ENCODE results near the gene WBP2NL. TPM values are rescaled to one million over a fixed set of nuclear protein-coding genes. Genes with fewer than 3 reads are reported as not detected.

The WBP2NL gene
- total and polyA plus RNA-seq, 5 experiments from 2014 or later: 0.25 to 4.6 (median 1.4) TPM

DNA sequence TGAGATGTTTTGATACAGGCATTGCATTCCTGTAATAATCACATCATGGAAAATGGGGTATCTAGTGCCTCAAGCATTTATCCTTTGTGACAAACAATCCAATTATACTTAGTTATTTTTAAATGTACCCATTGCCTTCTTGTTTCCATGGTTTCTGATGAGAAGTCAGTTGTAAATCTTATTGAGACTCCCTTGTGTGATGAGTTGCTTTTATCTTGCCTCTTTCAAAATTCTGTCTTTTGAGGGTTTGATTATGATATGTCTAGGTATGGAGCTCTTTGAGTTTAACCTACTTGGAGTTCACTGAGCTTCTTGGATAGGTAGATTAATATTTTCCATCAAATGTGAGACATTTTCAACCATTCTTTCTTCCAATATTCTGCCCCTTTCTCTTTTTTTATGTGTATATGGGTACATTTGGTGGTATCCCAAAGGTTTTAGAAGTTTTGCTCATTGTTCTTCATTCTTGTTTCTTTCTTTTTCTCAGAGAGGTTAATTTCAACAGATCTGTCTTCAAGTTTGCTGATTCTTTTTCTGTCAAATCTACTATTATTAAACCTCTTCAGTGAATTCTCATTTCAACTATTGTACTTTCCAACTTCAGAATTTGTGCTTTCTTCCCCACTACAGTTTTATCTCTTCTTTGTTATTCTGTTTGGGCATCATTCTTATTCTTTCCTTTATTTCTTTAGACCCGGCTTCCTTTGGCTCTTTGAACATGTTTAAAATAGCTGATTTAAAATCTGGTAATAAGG, 58.3 kb downstream of the WBP2NL start:
- POLR2A ChIA-PET: no interaction called here
- H3K27me3 Mint-ChIP-seq: no peaks in the 10 kb centered on the region
- peaks cover 6 to 20% (median 13%) of the 10 kb centered on the region in 9 donors for H3K9me3 Mint-ChIP-seq
- H3K36me3 Mint-ChIP-seq: peaks cover 15 to 35% (median 25%) of the 10 kb centered on the region in 3 donors
- H3K4me1 Mint-ChIP-seq: no peaks in the 10 kb centered on the region
- DNase-seq: no peak
- no peak overlapping the region for H3K27ac Mint-ChIP-seq
- no peak for ATAC-seq
- no peak overlapping the region for H3K4me3 Mint-ChIP-seq

DNA sequence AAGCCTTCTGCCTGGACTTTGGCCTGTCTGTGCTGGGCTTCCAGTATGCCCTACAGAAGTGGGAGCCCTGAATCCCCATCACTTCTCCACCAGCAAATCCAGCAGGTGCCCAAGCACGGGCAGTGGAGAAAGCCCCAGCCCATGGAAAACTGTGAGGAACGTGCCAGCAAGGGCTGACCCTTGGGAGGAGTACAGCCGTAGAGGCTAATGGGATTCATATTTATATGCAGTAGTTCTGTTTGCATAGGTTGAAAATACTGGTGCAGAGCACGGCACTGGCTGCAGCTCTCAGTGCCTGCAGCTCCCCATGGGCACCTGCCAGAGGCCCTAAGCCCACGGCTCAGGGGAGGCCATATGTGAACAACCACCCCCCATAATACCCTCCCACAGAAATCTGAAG, 61.9 kb downstream of the WBP2NL start:
- Mint-ChIP-seq H3K27ac (no peak overlapping the region), H3K27me3 (no peaks in the 10 kb centered on the region), H3K9me3 (peaks cover 6 to 20% (median 13%) of the 10 kb centered on the region in 9 donors), H3K4me3 (no peak overlapping the region), H3K36me3 (peaks cover 15 to 45% (median 41%) of the 10 kb centered on the region in 3 donors), H3K4me1 (peaks cover 0 to 3% (median 0%) of the 10 kb centered on the region in 4 donors)
- ATAC-seq (no peak), DNase-seq (no peak)
- POLR2A ChIA-PET: no interaction called here

DNA sequence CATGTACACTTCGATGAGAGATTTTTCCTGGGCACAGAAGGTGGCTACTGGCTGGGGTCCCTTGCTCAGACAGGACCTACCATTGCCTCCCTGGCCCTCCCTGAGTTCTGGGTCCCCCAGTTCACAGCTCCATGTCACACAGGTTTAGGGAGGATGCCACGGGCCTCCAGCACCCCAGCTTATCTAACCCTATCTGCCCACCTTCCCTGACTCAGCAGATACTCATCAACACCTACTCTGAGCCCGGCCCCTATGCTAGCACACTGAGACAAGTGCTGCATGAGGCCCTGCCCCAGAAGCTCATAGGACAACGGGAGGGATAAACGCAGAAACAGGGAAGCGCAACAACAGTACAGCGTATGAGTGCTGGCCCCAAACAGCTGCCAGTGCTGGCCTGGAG, 62.5 kb downstream of the WBP2NL start:
- peaks cover 6 to 15% (median 13%) of the 10 kb centered on the region in 9 donors for H3K9me3 Mint-ChIP-seq
- DNase-seq: no peak
- H3K27ac Mint-ChIP-seq: no peak overlapping the region
- H3K36me3 Mint-ChIP-seq: peaks cover 15 to 45% (median 41%) of the 10 kb centered on the region in 3 donors
- H3K4me3 Mint-ChIP-seq: no peak overlapping the region
- no peak for ATAC-seq
- peaks cover 0 to 3% (median 0%) of the 10 kb centered on the region in 4 donors for H3K4me1 Mint-ChIP-seq
- POLR2A ChIA-PET: interaction anchor here (0.6 to 2.4 kb wide), 2 partner anchors 18 to 35 kb away, joined by 6 to 7 read pairs; partner anchors contain the start of gene SMDT1
- no peaks in the 10 kb centered on the region for H3K27me3 Mint-ChIP-seq

GRCh38 chr22:42062506-42063170, 64.0 kb downstream of the WBP2NL start:
- ATAC-seq (no peak), DNase-seq (no peak)
- POLR2A ChIA-PET: interaction anchor here (0.5 to 2.4 kb wide), 2 partner anchors 16 to 40 kb away, joined by 7 to 10 read pairs; partner anchors contain the start of gene SMDT1
- Mint-ChIP-seq H3K9me3 (peaks cover 0 to 5% (median 0%) of the 10 kb centered on the region in 9 donors), H3K36me3 (peaks cover 5 to 50% (median 33%) of the 10 kb centered on the region in 3 donors), H3K27ac (no peak overlapping the region), H3K27me3 (no peaks in the 10 kb centered on the region), H3K4me1 (peaks cover 0 to 9% (median 0%) of the 10 kb centered on the region in 4 donors), H3K4me3 (no peak overlapping the region)

DNA sequence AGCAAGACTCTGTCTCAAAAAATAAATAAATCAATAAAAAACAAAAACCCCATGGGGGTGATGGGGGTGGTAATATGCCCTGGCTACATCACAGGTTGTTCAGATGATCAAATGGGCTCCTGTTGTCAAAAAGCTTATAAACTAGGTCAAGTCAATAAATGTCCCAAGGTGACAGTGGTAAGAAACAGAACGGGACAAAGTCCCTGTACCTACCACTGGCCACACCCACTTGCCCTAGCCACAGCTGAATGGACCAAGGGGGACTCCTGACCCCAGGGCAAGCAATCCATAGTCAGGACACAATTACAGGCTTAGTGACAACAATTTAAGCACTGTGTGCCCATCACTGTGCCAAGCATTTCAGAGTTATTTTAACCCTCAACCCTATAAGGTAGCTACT, 66.0 kb downstream of the WBP2NL start:
- Mint-ChIP-seq H3K36me3 (peaks cover 0 to 47% (median 22%) of the 10 kb centered on the region in 3 donors), H3K4me3 (no peak overlapping the region), H3K4me1 (peaks cover under 1 to 10% (median 5%) of the 10 kb centered on the region in 4 donors), H3K27me3 (no peaks in the 10 kb centered on the region), H3K27ac (peak overlapping the region in 1 of 10 donors; percentile 74), H3K9me3 (no peaks in the 10 kb centered on the region)
- POLR2A ChIA-PET: no interaction called here
- ATAC-seq (no peak), DNase-seq (no peak)

DNA sequence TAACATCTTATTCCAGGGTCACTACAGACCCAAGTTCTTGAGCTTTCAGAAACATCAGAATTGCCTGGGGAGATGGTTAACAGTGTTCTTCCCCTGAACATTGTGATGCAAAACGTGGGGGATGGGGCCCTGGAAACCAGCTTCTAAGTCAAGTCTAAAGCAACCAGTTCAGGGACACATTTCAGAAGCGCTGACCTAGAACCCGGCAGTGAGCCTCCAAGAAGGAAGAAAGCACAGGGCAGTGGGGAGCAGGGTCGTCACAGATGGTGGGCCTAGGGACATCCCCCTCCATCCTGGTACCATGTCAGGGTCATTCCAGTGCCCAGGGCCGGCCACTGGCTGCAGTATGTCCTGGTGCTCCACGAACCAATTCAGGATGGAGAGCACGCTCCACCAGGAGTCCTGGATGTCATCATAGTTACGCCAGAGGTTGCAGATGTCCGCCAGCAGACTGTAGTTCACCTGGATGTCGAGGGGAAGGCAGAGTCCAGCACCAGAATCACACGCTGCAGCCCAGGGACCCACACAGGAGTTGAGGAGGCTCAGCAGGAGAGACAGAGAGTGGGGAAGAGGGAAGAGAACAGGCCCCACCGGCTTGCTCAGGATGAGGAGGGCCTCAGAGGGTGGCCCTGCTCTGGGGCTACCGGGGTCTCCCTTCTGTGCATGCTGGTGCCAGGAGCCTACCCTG, 67.0 kb downstream of the WBP2NL start:
- POLR2A ChIA-PET: no interaction called here
- no peak overlapping the region for H3K4me3 Mint-ChIP-seq
- no peaks in the 10 kb centered on the region for H3K9me3 Mint-ChIP-seq
- H3K4me1 Mint-ChIP-seq: peaks cover 9 to 18% (median 9%) of the 10 kb centered on the region in 4 donors
- H3K36me3 Mint-ChIP-seq: peaks cover 0 to 44% (median 15%) of the 10 kb centered on the region in 3 donors
- ATAC-seq: no peak
- no peaks in the 10 kb centered on the region for H3K27me3 Mint-ChIP-seq
- H3K27ac Mint-ChIP-seq: peak overlapping the region in 4 of 10 donors; percentile 16 to 74 (median 64)
- DNase-seq: no peak

- no peak for DNase-seq
- Mint-ChIP-seq H3K4me1 (peaks cover 14 to 24% (median 16%) of the 10 kb centered on the region in 4 donors), H3K27me3 (no peaks in the 10 kb centered on the region), H3K9me3 (no peaks in the 10 kb centered on the region), H3K36me3 (peaks cover 0 to 38% (median 9%) of the 10 kb centered on the region in 3 donors), H3K4me3 (no peak overlapping the region), H3K27ac (peak overlapping the region in 1 of 10 donors; percentile 1)
- ATAC-seq: no peak
- POLR2A ChIA-PET: no interaction called here
Observed at GRCh38 chr22:42066126-42066761, 67.7 kb downstream of the WBP2NL start.

- ATAC-seq: no peak
- H3K36me3 Mint-ChIP-seq: peaks cover 0 to 34% (median 9%) of the 10 kb centered on the region in 3 donors
- no peak for DNase-seq
- no peak overlapping the region for H3K27ac Mint-ChIP-seq
- peaks cover 20 to 31% (median 22%) of the 10 kb centered on the region in 4 donors for H3K4me1 Mint-ChIP-seq
- H3K4me3 Mint-ChIP-seq: no peak overlapping the region
- H3K27me3 Mint-ChIP-seq: no peaks in the 10 kb centered on the region
- H3K9me3 Mint-ChIP-seq: no peaks in the 10 kb centered on the region
- POLR2A ChIA-PET: no interaction called here
Observed at GRCh38 chr22:42066937-42067336, 68.3 kb downstream of the WBP2NL start.

DNA sequence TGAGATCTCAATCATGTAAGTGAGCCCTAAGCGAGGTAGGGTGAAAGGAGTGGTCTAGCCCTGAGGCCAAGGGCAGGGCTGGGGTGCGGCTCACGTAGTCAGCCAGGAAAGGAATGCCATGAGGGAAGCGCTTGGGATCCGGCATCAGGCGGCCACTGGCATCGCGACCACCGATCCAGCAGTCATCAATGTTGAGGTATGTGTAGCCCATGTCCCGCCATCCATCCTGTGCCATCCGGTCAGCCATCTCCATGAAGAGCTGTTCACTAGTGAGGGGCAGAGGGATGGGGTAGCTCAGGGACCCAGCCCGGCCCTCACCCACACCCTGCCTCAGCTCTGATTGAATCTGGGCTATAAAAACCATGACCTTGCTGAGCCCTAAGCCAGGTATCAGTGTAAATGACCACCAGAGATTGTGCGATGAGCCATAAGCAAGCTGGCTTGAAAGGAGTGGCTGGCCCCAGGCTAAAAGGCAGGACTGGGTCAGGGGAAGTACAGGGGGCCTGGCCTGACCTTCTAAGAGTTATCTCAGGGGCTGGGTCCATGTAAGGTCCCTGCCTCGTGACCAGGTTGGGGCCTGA, 69.2 kb downstream of the WBP2NL start:
- no peak for DNase-seq
- no peaks in the 10 kb centered on the region for H3K9me3 Mint-ChIP-seq
- H3K36me3 Mint-ChIP-seq: peaks cover 0 to 28% (median 9%) of the 10 kb centered on the region in 3 donors
- peak overlapping the region in 2 of 10 donors; percentile 27 to 72 for H3K27ac Mint-ChIP-seq
- POLR2A ChIA-PET: no interaction called here
- no peaks in the 10 kb centered on the region for H3K27me3 Mint-ChIP-seq
- H3K4me3 Mint-ChIP-seq: no peak overlapping the region
- H3K4me1 Mint-ChIP-seq: peaks cover 22 to 36% (median 25%) of the 10 kb centered on the region in 4 donors
- no peak for ATAC-seq

- POLR2A ChIA-PET: interaction anchor here (3.0 kb wide), 1 partner anchor 23 kb away, joined by 21 read pairs; the partner anchor contains the start of gene NDUFA6
- DNase-seq (no peak), ATAC-seq (no peak)
- Mint-ChIP-seq H3K9me3 (no peaks in the 10 kb centered on the region), H3K27me3 (no peaks in the 10 kb centered on the region), H3K36me3 (peaks cover 0 to 23% (median 5%) of the 10 kb centered on the region in 3 donors), H3K27ac (peak overlapping the region in 1 of 10 donors; percentile 59), H3K4me1 (peaks cover 23 to 40% (median 30%) of the 10 kb centered on the region in 4 donors), H3K4me3 (peak overlapping the region in 1 of 10 donors; percentile 4)
Observed at GRCh38 chr22:42068291-42068690, 69.7 kb downstream of the WBP2NL start.

DNA sequence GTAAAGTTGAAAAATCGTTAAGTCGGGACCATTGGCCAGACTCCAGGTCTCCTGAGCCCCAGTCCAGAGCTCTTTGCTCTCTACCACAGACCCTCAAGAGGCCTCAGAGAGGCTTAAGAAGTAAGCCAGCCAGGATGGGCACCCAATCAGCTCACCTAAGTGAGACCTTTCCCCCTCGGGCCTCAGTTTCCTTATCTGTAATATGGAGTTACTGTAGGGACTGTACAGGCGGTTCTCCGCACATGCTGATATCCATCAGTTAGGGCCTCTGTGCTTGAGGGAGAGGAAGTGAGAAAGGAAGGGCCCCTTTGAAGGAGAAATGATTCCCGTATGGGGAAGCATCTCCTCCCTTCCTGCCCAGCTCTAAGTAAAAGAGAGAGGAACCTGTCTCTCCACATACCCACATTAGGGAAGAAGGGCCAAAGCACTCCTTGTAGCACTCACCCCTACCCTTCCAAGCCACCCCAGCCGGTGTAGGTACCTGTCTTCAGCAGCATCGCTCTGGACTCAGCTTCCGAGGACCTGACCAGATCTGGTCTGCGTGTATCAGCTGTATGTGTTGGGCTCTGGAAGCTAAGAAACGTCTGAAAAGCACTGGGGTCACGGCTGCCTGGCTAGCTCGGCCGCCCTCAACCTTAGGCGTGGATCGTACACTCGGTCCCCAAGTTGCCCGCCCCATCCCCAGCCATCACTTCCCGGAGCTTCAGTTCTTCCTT, 71.4 kb downstream of the WBP2NL start:
- Mint-ChIP-seq H3K27ac (peak overlapping the region in 9 of 10 donors; percentile 75 to 93 (median 90)), H3K27me3 (no peaks in the 10 kb centered on the region), H3K36me3 (peaks cover 0 to 16% (median 4%) of the 10 kb centered on the region in 3 donors), H3K4me1 (peaks cover 22 to 46% (median 33%) of the 10 kb centered on the region in 4 donors), H3K4me3 (peak overlapping the region; percentile 86 to 97 (median 93)), H3K9me3 (no peaks in the 10 kb centered on the region)
- POLR2A ChIA-PET: interaction anchor here (0.6 to 3.0 kb wide), 8 partner anchors 9 to 388 kb away, joined by 3 to 46 read pairs (median 4); partner anchors contain the start of genes NDUFA6, SMDT1 and WBP2NL
- ATAC-seq: no peak
- DNase-seq: no peak
